GM12872 (cell line): ENCODE measurements around the gene CLINT1.

Experiments
- TF ChIP-seq, protein P1 (sequence below): IDR thresholded peaks from 3 replicates; pipeline ENCODE4 v1.5.1; 2011; ENCODE audit warnings: low read depth, mild to moderate bottlenecking, low read length, moderate library complexity; ENCODE audit not compliant: insufficient read depth

Gene CLINT1

DNA sequence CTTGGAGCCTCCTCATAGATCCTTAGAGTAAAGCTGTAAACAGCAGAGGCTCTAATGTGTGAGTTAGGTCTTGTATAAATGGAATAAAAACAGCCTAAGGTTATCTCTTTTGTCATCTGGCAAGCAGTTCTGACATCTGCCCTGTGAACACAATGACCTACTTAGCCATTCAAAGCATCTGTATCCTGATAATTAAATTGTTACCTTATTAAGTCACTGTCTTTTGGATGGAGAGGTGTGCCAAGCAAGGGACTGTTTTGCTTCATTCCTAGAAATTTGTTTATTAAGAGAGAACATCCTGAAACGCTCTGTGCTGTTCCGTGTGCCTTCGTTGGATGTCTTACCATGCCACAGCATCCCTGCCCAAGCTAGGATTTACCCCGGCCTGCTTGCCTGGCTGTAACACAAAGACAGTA is 113.9 kb downstream of the CLINT1 start:
- TF ChIP-seq, protein P1, sequence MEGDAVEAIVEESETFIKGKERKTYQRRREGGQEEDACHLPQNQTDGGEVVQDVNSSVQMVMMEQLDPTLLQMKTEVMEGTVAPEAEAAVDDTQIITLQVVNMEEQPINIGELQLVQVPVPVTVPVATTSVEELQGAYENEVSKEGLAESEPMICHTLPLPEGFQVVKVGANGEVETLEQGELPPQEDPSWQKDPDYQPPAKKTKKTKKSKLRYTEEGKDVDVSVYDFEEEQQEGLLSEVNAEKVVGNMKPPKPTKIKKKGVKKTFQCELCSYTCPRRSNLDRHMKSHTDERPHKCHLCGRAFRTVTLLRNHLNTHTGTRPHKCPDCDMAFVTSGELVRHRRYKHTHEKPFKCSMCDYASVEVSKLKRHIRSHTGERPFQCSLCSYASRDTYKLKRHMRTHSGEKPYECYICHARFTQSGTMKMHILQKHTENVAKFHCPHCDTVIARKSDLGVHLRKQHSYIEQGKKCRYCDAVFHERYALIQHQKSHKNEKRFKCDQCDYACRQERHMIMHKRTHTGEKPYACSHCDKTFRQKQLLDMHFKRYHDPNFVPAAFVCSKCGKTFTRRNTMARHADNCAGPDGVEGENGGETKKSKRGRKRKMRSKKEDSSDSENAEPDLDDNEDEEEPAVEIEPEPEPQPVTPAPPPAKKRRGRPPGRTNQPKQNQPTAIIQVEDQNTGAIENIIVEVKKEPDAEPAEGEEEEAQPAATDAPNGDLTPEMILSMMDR, result no peak

DNA sequence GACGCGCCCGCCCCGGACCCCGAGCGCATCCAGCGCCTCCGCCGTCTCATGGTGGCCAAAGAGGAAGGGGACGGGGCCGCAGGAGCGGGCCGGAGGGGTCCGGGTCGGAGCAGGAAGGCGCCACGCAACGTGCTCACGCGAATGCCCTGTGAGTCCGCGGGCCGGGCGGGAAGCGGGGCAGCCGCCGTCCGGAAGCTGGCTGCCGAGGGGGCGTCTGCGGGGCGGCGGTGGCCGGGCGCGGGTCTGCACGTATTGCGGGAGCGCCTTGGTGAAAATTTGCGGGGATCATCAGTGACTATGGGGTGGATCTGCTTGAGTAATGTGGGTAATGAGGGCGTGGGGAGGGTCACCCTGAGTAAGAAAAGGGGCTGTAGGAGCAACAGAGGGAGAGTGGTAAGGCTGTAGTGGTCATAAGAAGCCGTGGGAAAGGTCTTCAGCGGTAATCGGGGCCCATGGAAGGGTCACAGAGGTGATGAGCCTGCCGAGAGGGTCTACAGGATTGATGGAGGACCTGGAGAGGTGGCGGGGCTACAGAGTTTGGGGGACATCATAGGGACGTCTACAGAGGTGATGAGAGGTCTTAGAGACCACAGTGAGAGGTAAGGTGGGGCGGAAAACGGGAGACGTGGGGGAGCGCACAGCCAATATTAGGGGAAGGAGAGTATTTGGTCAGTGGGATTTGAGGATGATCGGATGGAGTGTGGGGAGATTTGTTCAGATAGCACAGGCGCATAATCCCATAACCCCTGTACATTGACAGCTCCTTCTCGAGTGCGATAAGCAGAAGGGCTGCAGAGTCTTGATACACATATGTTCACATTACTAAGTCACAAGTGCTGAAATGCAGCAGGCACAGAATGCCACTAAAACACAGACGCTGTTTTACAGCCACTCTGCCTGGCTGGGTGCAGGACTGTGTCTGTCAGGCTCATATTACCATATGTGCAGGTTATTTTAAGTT is 114.6 kb downstream of the CLINT1 start:
- TF ChIP-seq, protein P1, result no peak

DNA sequence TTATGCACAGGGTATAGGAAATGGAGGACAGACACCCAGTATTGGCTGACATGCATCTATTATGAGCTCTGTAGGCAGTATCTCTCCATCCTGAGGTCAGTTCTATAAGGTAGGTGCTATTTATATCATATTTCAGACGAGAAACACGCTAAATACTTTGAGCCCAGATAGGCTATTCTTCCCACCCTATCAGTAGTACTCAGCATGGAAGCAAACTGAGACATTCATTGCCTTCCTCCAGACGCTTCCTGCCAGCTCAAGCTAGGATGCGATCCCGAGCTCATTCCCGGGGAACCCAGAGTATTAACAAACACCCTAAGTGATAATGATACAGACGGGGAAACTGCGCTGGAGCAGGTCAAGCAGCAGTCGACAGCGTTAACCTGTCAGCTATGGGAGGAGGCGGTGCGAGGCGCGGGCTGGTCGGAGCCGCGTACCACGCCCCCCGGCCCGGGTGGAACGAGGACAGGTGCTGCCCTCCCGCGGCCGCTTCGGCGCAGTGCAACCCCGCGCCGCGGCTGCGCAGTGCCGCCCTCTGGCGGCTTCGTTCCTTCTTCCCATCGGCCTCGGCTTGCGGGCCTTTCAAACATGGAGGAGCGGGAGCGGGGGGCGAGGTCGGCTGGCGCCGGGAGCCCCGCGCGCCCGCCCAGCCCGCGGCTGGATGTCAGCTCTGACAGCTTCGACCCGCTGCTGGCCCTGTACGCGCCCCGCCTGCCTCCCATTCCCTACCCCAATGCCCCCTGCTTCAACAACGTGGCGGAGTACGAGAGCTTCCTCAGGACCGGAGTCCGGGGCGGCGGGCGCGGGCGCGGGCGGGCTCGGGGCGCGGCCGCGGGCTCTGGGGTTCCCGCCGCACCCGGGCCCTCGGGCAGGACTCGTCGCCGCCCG is 115.5 kb downstream of the CLINT1 start, which contains the start of gene LSM11:
Gene LSM11 (plus strand): TSS at position 550 of the 888 bp plus-strand sequence. CDS start 39 bp downstream, at position 589.
- TF ChIP-seq, protein P1, result peak; percentile 99

DNA sequence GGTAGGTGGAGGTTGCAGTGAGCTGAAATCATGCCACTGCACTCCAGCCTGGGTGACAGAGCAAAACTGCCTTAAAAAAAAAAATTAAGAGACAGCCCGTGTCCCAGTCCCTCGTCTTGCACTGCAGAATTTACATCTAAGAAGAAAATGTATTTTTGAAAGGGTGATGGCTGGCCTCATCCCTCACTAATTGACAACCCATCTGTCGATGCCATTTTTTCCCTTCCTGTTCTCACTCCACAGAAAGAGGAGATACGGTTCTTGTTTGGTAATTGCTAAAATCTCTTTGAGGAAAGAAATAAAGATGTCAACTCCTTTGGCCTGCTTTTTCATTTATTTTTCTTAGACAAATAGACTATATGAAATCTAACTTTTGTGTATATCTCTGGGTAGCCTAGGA is 117.8 kb downstream of the CLINT1 start:
- TF ChIP-seq, protein P1, result no peak

DNA sequence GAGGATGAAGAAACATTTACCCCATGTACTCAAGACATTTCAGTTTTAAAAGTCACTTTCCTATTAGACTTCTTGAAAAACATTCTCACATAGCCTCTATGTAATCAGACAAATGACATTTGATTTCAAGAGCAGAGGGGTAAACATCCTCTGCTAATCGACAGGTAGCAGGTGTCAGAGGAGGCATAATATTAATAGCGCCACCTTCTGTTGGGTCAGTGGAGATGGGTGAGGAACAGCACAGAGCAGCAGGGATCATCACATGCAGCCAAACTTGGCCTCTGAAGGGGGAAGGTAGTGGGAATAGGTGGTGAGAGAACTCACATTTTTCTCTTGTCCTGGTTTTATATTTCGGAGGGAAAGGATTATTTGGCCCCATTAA is 118.7 kb downstream of the CLINT1 start:
- TF ChIP-seq, protein P1, result peak; percentile 58; the same call in 2 of the 3 replicates

DNA sequence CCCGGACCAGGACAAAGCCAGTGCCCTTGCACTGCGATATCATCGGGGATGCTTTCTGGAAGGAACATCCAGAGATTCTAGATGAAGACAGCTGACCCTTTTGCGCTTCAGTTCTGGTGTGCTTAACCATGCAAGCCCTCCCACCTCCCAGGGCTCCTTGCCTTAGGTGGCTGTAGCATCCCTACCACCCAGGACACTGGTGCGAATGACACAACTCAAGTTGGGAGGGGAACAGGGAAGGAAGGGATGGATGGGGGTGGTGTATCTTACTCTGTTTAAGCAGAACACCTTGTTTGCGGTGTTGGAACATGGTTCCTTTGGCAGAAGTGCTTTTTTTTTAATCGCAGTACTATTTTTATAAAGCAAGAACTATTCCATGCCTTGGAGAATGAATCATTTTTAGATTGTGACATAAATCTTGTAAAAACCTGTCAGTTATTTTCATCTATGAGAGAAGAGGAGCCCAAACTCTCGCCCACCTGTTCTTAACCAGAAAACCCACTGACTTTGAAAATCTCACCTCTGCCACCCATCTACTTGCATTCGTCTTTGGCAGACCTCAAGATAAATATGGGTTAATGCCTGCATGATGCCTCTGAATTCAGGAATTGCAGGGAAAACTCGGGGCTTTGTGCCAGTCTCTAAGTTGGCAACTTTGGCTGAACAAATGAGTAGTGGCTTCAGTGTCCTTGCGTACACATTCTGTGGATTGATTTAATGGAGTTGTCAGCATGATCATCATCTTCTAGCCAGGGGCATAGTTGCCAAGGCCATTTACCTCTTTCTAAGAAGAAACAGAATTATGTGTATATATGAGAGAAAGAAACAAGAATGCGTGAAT is 119.3 kb downstream of the CLINT1 start:
- TF ChIP-seq, protein P1, result no peak

DNA sequence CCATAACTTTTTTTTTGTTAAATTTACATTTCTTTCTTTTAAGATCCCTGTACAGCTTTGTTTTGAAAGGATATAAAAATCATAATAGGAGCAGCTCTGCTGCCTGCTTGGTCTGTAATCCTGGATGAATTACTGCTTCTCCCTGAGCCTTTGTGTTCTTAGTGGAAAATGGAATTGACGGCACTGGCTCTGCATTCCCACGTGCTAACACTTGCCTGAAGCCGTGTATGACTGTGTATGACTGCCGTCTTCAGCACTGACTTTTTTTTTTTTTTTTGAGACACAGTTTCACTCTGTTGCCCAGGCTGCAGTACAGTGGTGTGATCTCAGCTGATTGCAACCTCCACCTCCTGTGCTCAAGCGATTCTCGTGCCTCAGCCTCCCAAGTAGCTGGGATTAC is 123.0 kb downstream of the CLINT1 start:
- TF ChIP-seq, protein P1, result no peak
